Hepatocyte (in vitro differentiated cells): ENCODE measurements around the gene CARS2. TPM values are rescaled to one million over a fixed set of nuclear protein-coding genes. Genes with fewer than 3 reads are reported as not detected.

Experiments used
- DNase-seq: peaks from one replicate; pipeline ENCODE4 v3.0.0-alpha.2; 2016; ENCODE audit warnings: low spot score
- H2AFZ ChIP-seq: fragments of 200-600 bp; sonication (generic); 2 replicates; pipeline ENCODE4 v1.6.0; 2016; ENCODE audit warnings: antibody characterized with exemption, mild to moderate bottlenecking
- H3K27ac ChIP-seq: fragments of 200-600 bp; sonication (generic); 2 replicates; pipeline ENCODE4 v1.5.1; 2016; ENCODE audit warnings: mild to moderate bottlenecking
- H3K27me3 ChIP-seq: fragments of 200-600 bp; sonication (generic); 2 replicates; pipeline ENCODE4 v1.6.1; 2016
- H3K36me3 ChIP-seq: fragments of 200-600 bp; sonication (generic); replicated peaks from 2 replicates; pipeline ENCODE4 v1.5.1; 2016; ENCODE audit warnings: low read depth; ENCODE audit not compliant: insufficient read depth
- H3K4me1 ChIP-seq: fragments of 200-600 bp; sonication (generic); 2 replicates; pipeline ENCODE4 v1.5.1; 2016; ENCODE audit warnings: mild to moderate bottlenecking, moderate library complexity; ENCODE audit not compliant: insufficient read depth
- H3K4me2 ChIP-seq: fragments of 200-600 bp; sonication (generic); 2 replicates; pipeline ENCODE4 v1.6.0; 2016
- H3K4me3 ChIP-seq: fragments of 200-600 bp; sonication (generic); 2 replicates; pipeline ENCODE4 v1.5.1; 2016; ENCODE audit warnings: mild to moderate bottlenecking
- H3K79me2 ChIP-seq: fragments of 200-600 bp; sonication (generic); 2 replicates; pipeline ENCODE4 v1.6.0; 2017; ENCODE audit warnings: mild to moderate bottlenecking
- H3K9me2 ChIP-seq: fragments of 200-600 bp; sonication (generic); replicated peaks from 2 replicates; pipeline ENCODE4 v1.6.0; 2017; ENCODE audit warnings: mild to moderate bottlenecking; ENCODE audit not compliant: insufficient read depth
- H3K9me3 ChIP-seq: fragments of 200-600 bp; sonication (generic); 2 replicates; pipeline ENCODE4 v1.5.1; 2016; ENCODE audit warnings: low read depth, mild to moderate bottlenecking
- H4K20me1 ChIP-seq: fragments of 200-600 bp; sonication (generic); 2 replicates; pipeline ENCODE4 v1.6.0; 2016; ENCODE audit warnings: mild to moderate bottlenecking; ENCODE audit not compliant: insufficient read depth, poor library complexity, severe bottlenecking
- CTCF ChIP-seq: fragments of 200-600 bp; sonication (generic); IDR thresholded peaks from 2 replicates; pipeline ENCODE4 v1.5.1; 2016; ENCODE audit warnings: antibody characterized with exemption, mild to moderate bottlenecking; ENCODE audit not compliant: poor library complexity
- EZH2 ChIP-seq: fragments of 200-600 bp; sonication (generic); IDR thresholded peaks from 2 replicates; pipeline ENCODE4 v1.6.1; 2016; ENCODE audit warnings: antibody characterized with exemption, mild to moderate bottlenecking, borderline replicate concordance
- EZH2phosphoT487 ChIP-seq: fragments of 200-600 bp; sonication (generic); IDR thresholded peaks from one replicate; pipeline ENCODE4 v1.6.1; 2018; ENCODE audit warnings: antibody characterized with exemption, mild to moderate bottlenecking, low read depth, moderate library complexity; ENCODE audit not compliant: unreplicated experiment, severe bottlenecking
- WGBS: methylation state at CpG from one replicate; pipeline ENCODE4 v1.1.6; 2016; ENCODE audit warnings: low lambda C conversion rate; ENCODE audit errors: missing lambda C conversion rate; 5-methylcytosine and 5-hydroxymethylcytosine counted together
- polyA plus RNA-seq: library from polyadenylated mRNA; unstranded; fragments of >200 nt; fragmentation: Nextera tagmentation; extraction: Ambion mirVana; gene quantifications from 2 replicates; pipeline ENCODE4 v1.2.1, GENCODE V29; 2016
- total RNA-seq: library from RNA; depleted of rRNA; stranded (reverse); fragments of >200 nt; gene quantifications from 2 replicates; pipeline ENCODE4 v1.2.3, GENCODE V29; 2014

The CARS2 gene
- total and polyA plus RNA-seq, 2 experiments from 2014 or later, result 72.9 to 105 TPM

- Histone ChIP-seq H3K4me1 (no peaks in the 10 kb centered on the region), H3K27ac (no peak overlapping the region), H3K4me3 (no peak overlapping the region), H2AFZ (no peak overlapping the region), H3K9me3 (no peaks in the 10 kb centered on the region), H3K36me3 (no peaks in the 10 kb centered on the region), H3K4me2 (no peak overlapping the region), H3K79me2 (no peaks in the 10 kb centered on the region), H3K27me3 (no peaks in the 10 kb centered on the region), H4K20me1 (no peaks in the 10 kb centered on the region), H3K9me2 (no peaks in the 10 kb centered on the region)
- TF ChIP-seq CTCF (no peak), EZH2phosphoT487 (no peak), EZH2 (no peak)
- no peak for DNase-seq
- 84% methylated on average over 10 of the region's 10 CpGs for WGBS
Observed at GRCh38 chr13:110652231-110652730, 53.6 kb downstream of the CARS2 start.

- no peaks in the 10 kb centered on the region for H3K36me3 ChIP-seq
- H3K9me2 ChIP-seq, result no peaks in the 10 kb centered on the region
- no peaks in the 10 kb centered on the region for H3K4me1 ChIP-seq
- no peaks in the 10 kb centered on the region for H3K27me3 ChIP-seq
- TF ChIP-seq EZH2phosphoT487 (no peak), CTCF (no peak), EZH2 (no peak)
- WGBS, result 97% methylated on average over 15 of the region's 16 CpGs
- H3K9me3 ChIP-seq, result no peaks in the 10 kb centered on the region
- no peak overlapping the region for H3K27ac ChIP-seq
- H4K20me1 ChIP-seq, result no peaks in the 10 kb centered on the region
- no peak overlapping the region for H3K4me3 ChIP-seq
- DNase-seq, result no peak
- no peak overlapping the region for H2AFZ ChIP-seq
- no peak overlapping the region for H3K4me2 ChIP-seq
- no peaks in the 10 kb centered on the region for H3K79me2 ChIP-seq
Observed at GRCh38 chr13:110651726-110652230, 54.1 kb downstream of the CARS2 start.

- H3K4me1 ChIP-seq, result no peaks in the 10 kb centered on the region
- H3K27ac ChIP-seq, result no peak overlapping the region
- WGBS, result 89% methylated on average over 14 of the region's 14 CpGs
- no peaks in the 10 kb centered on the region for H3K36me3 ChIP-seq
- H3K9me2 ChIP-seq, result no peaks in the 10 kb centered on the region
- H3K9me3 ChIP-seq, result no peaks in the 10 kb centered on the region
- no peaks in the 10 kb centered on the region for H4K20me1 ChIP-seq
- no peak overlapping the region for H3K4me2 ChIP-seq
- TF ChIP-seq EZH2 (no peak), EZH2phosphoT487 (no peak), CTCF (no peak)
- no peak overlapping the region for H3K4me3 ChIP-seq
- no peaks in the 10 kb centered on the region for H3K27me3 ChIP-seq
- DNase-seq, result no peak
- H2AFZ ChIP-seq, result no peak overlapping the region
- H3K79me2 ChIP-seq, result no peaks in the 10 kb centered on the region
Observed at GRCh38 chr13:110651271-110651670, 54.6 kb downstream of the CARS2 start.

- Histone ChIP-seq H3K79me2 (no peaks in the 10 kb centered on the region), H2AFZ (no peak overlapping the region), H4K20me1 (no peaks in the 10 kb centered on the region), H3K4me2 (no peak overlapping the region), H3K27me3 (no peaks in the 10 kb centered on the region), H3K4me3 (no peak overlapping the region), H3K9me2 (no peaks in the 10 kb centered on the region), H3K4me1 (no peaks in the 10 kb centered on the region), H3K27ac (no peak overlapping the region), H3K9me3 (no peaks in the 10 kb centered on the region), H3K36me3 (no peaks in the 10 kb centered on the region)
- WGBS, result 97% methylated on average over 14 of the region's 14 CpGs
- no peak for DNase-seq
- TF ChIP-seq EZH2phosphoT487, result no peak
- no peak for TF ChIP-seq EZH2
- TF ChIP-seq CTCF, result no peak
Observed at GRCh38 chr13:110650436-110650835, 55.5 kb downstream of the CARS2 start.
